A673 (cell line): ENCODE data around the gene RAB7B. TPM values are rescaled to one million over a fixed set of nuclear protein-coding genes. Genes with fewer than 3 reads are reported as not detected.

ENCODE experiments used
- BruUV-seq: library from RNA; stranded (reverse); fragments of 400-500 nt; replicated peaks from 2 replicates; lab custom pipeline; 2021; lab: Mats Ljungman, UMichigan
- CTCF ChIA-PET: fragments of 300-600 bp; sonication (Branson Sonifier 250); formaldehyde crosslinking; loops from one replicate; lab custom pipeline; 2022; ENCODE audit warnings: antibody characterized with exemption; lab: Charles Lee
- POLR2A ChIA-PET: fragments of 300-600 bp; sonication (Branson Sonifier 250); formaldehyde crosslinking; loops from one replicate; lab custom pipeline; 2022; ENCODE audit warnings: antibody characterized with exemption; ENCODE audit not compliant: low non-redundant PET; lab: Charles Lee
- DNase-seq: peaks from one replicate; pipeline ENCODE4 v3.0.0-alpha.2; 2015; ENCODE audit warnings: low spot score
- H3K27ac ChIP-seq: fragments of 200-600 bp; sonication (generic); 2 replicates; pipeline ENCODE4 v1.5.1; 2016; ENCODE audit warnings: mixed run types, low read depth, mild to moderate bottlenecking, mixed read lengths, antibody characterized with exemption, low read length; ENCODE audit not compliant: poor library complexity, severe bottlenecking
- H3K27me3 ChIP-seq: fragments of 200-600 bp; sonication (generic); replicated peaks from 2 replicates; pipeline ENCODE4 v1.6.1; 2017; ENCODE audit warnings: mixed run types, low read depth, mild to moderate bottlenecking, mixed read lengths, antibody characterized with exemption, low read length; ENCODE audit not compliant: insufficient read depth, poor library complexity
- H3K36me3 ChIP-seq: fragments of 200-600 bp; sonication (generic); 2 replicates; pipeline ENCODE4 v1.6.1; 2016; ENCODE audit warnings: mixed run types, mild to moderate bottlenecking, mixed read lengths, antibody characterized with exemption, low read length; ENCODE audit not compliant: insufficient read depth, poor library complexity, severe bottlenecking
- H3K4me1 ChIP-seq: fragments of 200-600 bp; sonication (generic); 2 replicates; pipeline ENCODE4 v1.6.1; 2017; ENCODE audit warnings: mixed run types, mild to moderate bottlenecking, mixed read lengths, antibody characterized with exemption, low read length; ENCODE audit not compliant: insufficient read depth, poor library complexity, severe bottlenecking
- H3K4me3 ChIP-seq: fragments of 200-600 bp; sonication (generic); 2 replicates; pipeline ENCODE4 v1.5.1; 2016; ENCODE audit warnings: low read depth, mixed run types, mild to moderate bottlenecking, mixed read lengths, low read length; ENCODE audit not compliant: poor library complexity, severe bottlenecking
- H3K9me3 ChIP-seq: fragments of 200-600 bp; sonication (generic); 2 replicates; pipeline ENCODE4 v1.6.1; 2016; ENCODE audit warnings: mixed run types, low read depth, mild to moderate bottlenecking, mixed read lengths, antibody characterized with exemption, low read length; ENCODE audit not compliant: poor library complexity, severe bottlenecking
- EZH2 ChIP-seq: fragments of 200-600 bp; sonication (generic); IDR thresholded peaks from 2 replicates; pipeline ENCODE4 v1.6.1; 2017; ENCODE audit warnings: borderline replicate concordance, low read depth, mild to moderate bottlenecking, mixed read lengths, antibody characterized with exemption, low read length; ENCODE audit not compliant: poor library complexity, severe bottlenecking
- intact Hi-C: fragments of 100-400 bp; cut with micrococcal nuclease; formaldehyde crosslinking; loops from one replicate; pipeline ENCODE4 v1.10.0; 2022; ENCODE audit not compliant: unreplicated experiment
- total RNA-seq: library from RNA; stranded (reverse); gene quantifications from 2 replicates; pipeline ENCODE4 v1.2.3, GENCODE V29; 2021
- TF ChIP-seq, protein P1 (sequence below): fragments of 300-800, 200-600 bp; sonication (generic); conservative IDR thresholded peaks from 2 replicates; pipeline ENCODE4 v1.5.1; 2017; ENCODE audit warnings: low read depth, mild to moderate bottlenecking, antibody characterized with exemption, low read length, moderate library complexity, mixed read lengths

RAB7B gene
- total RNA-seq, 1 experiment from 2014 or later = 0.11 TPM

DNA sequence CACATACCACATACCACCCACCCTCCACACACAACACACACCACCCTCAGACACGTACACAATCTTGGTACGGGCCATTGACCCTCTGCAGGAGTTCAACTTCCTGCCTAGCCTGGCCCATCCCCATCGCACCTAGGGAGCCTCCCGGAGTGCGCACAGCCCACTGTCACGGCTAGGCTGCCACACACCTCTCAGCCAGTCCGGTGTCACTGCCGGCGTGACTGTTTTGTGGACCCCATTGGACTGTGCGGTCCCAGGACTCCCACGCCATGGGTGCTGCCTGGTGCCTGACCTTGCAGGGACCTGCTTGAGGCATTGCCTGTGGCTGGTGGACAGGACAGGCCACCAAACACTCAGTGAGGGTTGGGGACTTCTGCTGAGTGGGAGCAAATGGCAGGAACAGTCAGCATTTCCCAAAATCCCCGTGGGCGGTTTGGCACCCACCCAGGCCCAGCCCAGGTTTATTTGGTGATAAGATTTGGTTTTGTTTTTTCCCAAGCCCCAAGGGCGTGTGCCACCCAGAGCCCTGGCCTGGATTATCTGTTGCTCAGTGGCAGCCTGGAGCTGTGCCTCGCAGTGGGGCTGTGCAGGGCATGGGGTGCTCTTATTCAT, 27.7 kb downstream of the RAB7B start:
- Histone ChIP-seq H3K4me1 (no peaks in the 10 kb centered on the region), H3K9me3 (no peaks in the 10 kb centered on the region), H3K36me3 (no peaks in the 10 kb centered on the region), H3K27me3 (no peaks in the 10 kb centered on the region), H3K27ac (no peak overlapping the region), H3K4me3 (no peak overlapping the region)
- BruUV-seq = no TSS peak
- CTCF ChIA-PET = interaction anchor here (4.1 kb wide), 1 partner anchor 57 kb away, joined by 115 read pairs; no protein-coding TSS in a partner anchor
- TF ChIP-seq, protein P1, sequence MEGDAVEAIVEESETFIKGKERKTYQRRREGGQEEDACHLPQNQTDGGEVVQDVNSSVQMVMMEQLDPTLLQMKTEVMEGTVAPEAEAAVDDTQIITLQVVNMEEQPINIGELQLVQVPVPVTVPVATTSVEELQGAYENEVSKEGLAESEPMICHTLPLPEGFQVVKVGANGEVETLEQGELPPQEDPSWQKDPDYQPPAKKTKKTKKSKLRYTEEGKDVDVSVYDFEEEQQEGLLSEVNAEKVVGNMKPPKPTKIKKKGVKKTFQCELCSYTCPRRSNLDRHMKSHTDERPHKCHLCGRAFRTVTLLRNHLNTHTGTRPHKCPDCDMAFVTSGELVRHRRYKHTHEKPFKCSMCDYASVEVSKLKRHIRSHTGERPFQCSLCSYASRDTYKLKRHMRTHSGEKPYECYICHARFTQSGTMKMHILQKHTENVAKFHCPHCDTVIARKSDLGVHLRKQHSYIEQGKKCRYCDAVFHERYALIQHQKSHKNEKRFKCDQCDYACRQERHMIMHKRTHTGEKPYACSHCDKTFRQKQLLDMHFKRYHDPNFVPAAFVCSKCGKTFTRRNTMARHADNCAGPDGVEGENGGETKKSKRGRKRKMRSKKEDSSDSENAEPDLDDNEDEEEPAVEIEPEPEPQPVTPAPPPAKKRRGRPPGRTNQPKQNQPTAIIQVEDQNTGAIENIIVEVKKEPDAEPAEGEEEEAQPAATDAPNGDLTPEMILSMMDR = no peak
- TF ChIP-seq EZH2 = no peak
- DNase-seq = no peak
- POLR2A ChIA-PET = no interaction called here
- intact Hi-C loops = no loop called here

DNA sequence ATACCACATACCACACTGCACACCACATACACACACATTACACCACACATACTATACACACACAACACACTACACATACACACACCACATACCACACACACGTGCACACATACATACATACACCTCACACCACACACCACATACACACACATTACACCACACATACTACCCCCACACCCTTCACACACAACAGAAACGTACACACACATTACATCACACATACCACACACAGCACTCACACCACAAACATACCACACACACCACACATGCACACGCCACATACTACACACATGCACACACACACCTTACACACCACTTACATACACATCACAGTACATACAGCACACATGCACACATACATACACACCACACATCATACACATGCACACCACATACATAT, 28.5 kb downstream of the RAB7B start:
- no peak for DNase-seq
- intact Hi-C loops = no loop called here
- no TSS peak for BruUV-seq
- no peaks in the 10 kb centered on the region for H3K9me3 ChIP-seq
- H3K27me3 ChIP-seq = no peaks in the 10 kb centered on the region
- no peak overlapping the region for H3K27ac ChIP-seq
- ChIA-PET POLR2A (no interaction called here), CTCF (no interaction called here)
- H3K4me1 ChIP-seq = no peaks in the 10 kb centered on the region
- no peak overlapping the region for H3K4me3 ChIP-seq
- no peaks in the 10 kb centered on the region for H3K36me3 ChIP-seq
- no peak for TF ChIP-seq EZH2
- TF ChIP-seq, protein P1 = no peak

DNA sequence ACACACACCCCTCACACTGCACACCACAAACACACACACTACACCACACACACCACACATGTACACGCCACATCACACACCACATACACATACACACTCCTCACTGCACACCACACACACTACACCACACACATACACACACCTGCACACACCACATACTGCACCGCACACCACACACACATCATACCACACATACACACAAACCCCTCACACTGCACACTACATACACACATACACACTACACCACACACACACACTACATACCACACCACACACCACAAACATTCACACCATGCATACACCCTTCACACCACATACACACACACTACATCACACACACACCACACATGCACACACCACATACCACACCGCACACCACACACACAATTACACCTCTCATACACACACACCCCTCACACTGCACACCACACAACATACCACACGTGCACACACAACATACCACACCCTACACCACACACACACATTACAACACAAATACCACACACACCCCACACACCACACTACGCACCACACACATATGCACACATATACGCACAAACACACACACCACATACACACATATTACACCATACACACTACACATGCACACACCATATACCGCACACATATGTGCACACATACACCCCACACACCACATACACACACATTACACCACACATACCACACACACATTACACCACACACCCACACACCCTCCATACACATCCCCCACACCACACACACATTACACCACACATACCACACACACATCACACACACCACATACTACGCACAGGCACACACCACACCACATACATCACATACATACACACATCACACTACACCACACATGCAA, 29.6 kb downstream of the RAB7B start:
- no TSS peak for BruUV-seq
- H3K27me3 ChIP-seq = no peaks in the 10 kb centered on the region
- H3K27ac ChIP-seq = no peak overlapping the region
- H3K4me1 ChIP-seq = no peaks in the 10 kb centered on the region
- no peak for DNase-seq
- H3K4me3 ChIP-seq = no peak overlapping the region
- H3K36me3 ChIP-seq = no peaks in the 10 kb centered on the region
- TF ChIP-seq, protein P1 = no peak
- no peak for TF ChIP-seq EZH2
- intact Hi-C loops = no loop called here
- ChIA-PET CTCF (no interaction called here), POLR2A (no interaction called here)
- H3K9me3 ChIP-seq = no peaks in the 10 kb centered on the region
